Activated CD8-positive, alpha-beta T cell treated with anti-CD3 and anti-CD28 coated beads for 36 hours (primary cell): ENCODE results near the gene FUBP3. TPM values are rescaled to one million over a fixed set of nuclear protein-coding genes. Genes with fewer than 3 reads are reported as not detected.

Experiments used
- ATAC-seq: fragments of 200-7000 bp; cut with Tn5 transposase; one replicate; pipeline ENCODE4 v1.10.0; 2021; ENCODE audit warnings: mild to moderate bottlenecking, moderate library complexity
- CTCF ChIA-PET: fragments of 350-600 bp; sonication (Branson Sonifier 250); formaldehyde crosslinking; loops from one replicate; lab custom pipeline; 2021; ENCODE audit warnings: antibody characterized with exemption; lab: Charles Lee
- POLR2A ChIA-PET: fragments of 350-600 bp; sonication (Branson Sonifier 250); formaldehyde crosslinking; loops from one replicate; lab custom pipeline; 2021; ENCODE audit warnings: antibody characterized with exemption; lab: Charles Lee
- DNase-seq: peaks from one replicate; pipeline ENCODE4 v3.0.0-alpha.2; 2020
- H3K27ac Mint-ChIP-seq: one replicate; pipeline ENCODE4 v1.8.0; 2021; ENCODE audit warnings: mild to moderate bottlenecking, mixed read lengths
- H3K27me3 Mint-ChIP-seq: one replicate; pipeline ENCODE4 v1.8.0; 2021; ENCODE audit warnings: mixed read lengths
- H3K36me3 Mint-ChIP-seq: one replicate; pipeline ENCODE4 v1.8.0; 2021; ENCODE audit warnings: low read depth, mixed read lengths
- H3K4me1 Mint-ChIP-seq: one replicate; pipeline ENCODE4 v1.8.0; 2021; ENCODE audit warnings: low read depth, mixed read lengths
- H3K4me3 Mint-ChIP-seq: one replicate; pipeline ENCODE4 v1.8.0; 2021; ENCODE audit warnings: mild to moderate bottlenecking, moderate library complexity, mixed read lengths
- H3K9me3 Mint-ChIP-seq: one replicate; pipeline ENCODE4 v1.8.0; 2021; ENCODE audit warnings: mixed read lengths
- CTCF ChIP-seq: fragments of 200-600 bp; IDR thresholded peaks from one replicate; pipeline ENCODE4 v1.8.0; 2022; ENCODE audit warnings: antibody characterized with exemption, mild to moderate bottlenecking
- intact Hi-C: fragments of 100-400 bp; cut with micrococcal nuclease; formaldehyde crosslinking; loops from one replicate; pipeline ENCODE4 v1.10.0; 2022
- total RNA-seq, 2 experiments: library from RNA; stranded (reverse); gene quantifications; one replicate each; pipeline ENCODE4 v1.2.3, GENCODE V29; 2021

The FUBP3 gene
- total RNA-seq, 2 experiments from 2014 or later, result 32.9 to 42.9 TPM

GRCh38 chr9:130664251-130665028, 85.1 kb downstream of the FUBP3 start, which contains the start of gene PRDM12:
PRDM12 (plus strand) TSS chr9:130664594; CDS start chr9:130664654, 60 bp downstream.
- no peak within 1 kb of the TSS for H3K4me3 Mint-ChIP-seq

GRCh38 chr9:130665029-130665430, 85.7 kb downstream of the FUBP3 start:
- no peak for DNase-seq
- ChIA-PET POLR2A (interaction anchor here (1.4 kb wide), 1 partner anchor 17 kb away, joined by 3 read pairs; no protein-coding TSS in a partner anchor), CTCF (interaction anchor here (0.8 to 2.7 kb wide), 3 partner anchors 17 to 205 kb away, joined by 3 to 9 read pairs (median 3); no protein-coding TSS in a partner anchor)

More at GRCh38 chr9:130664251-130665028, 85.1 kb downstream of the FUBP3 start, which contains the start of gene PRDM12:
- Mint-ChIP-seq H3K36me3 (no peaks in the 10 kb centered on the region), H3K27ac (no peak within 1 kb of the TSS), H3K27me3 (peaks cover 62% of the 10 kb centered on the region), H3K4me1 (peaks cover 20% of the 10 kb centered on the region), H3K9me3 (no peaks in the 10 kb centered on the region)
- intact Hi-C loops, result no loop called here
- no peak for TF ChIP-seq CTCF
- ChIA-PET POLR2A (interaction anchor here (1.4 kb wide), 1 partner anchor 18 kb away, joined by 3 read pairs; no protein-coding TSS in a partner anchor), CTCF (interaction anchor here (0.8 to 2.7 kb wide), 2 partner anchors 18 to 20 kb away, joined by 3 to 9 read pairs; no protein-coding TSS in a partner anchor)
- DNase-seq (no peak), ATAC-seq (no peak)

GRCh38 chr9:130665431-130666392, 86.3 kb downstream of the FUBP3 start:
- peaks cover 58% of the 10 kb centered on the region for H3K27me3 Mint-ChIP-seq
- POLR2A ChIA-PET, result interaction anchor here (1.4 kb wide), 1 partner anchor 16 kb away, joined by 3 read pairs; no protein-coding TSS in a partner anchor
- no peak overlapping the region for H3K4me3 Mint-ChIP-seq
- H3K4me1 Mint-ChIP-seq, result peaks cover 18% of the 10 kb centered on the region
- no peaks in the 10 kb centered on the region for H3K9me3 Mint-ChIP-seq
- CTCF ChIA-PET, result interaction anchor here (0.8 to 2.7 kb wide), 3 partner anchors 16 to 205 kb away, joined by 3 to 9 read pairs (median 3); no protein-coding TSS in a partner anchor
- intact Hi-C loops, result no loop called here
- no peaks in the 10 kb centered on the region for H3K36me3 Mint-ChIP-seq
- ATAC-seq (peak; percentile 40), DNase-seq (peak; percentile 27)
- H3K27ac Mint-ChIP-seq, result no peak overlapping the region
- TF ChIP-seq CTCF, result no peak

More at GRCh38 chr9:130665029-130665430, 85.7 kb downstream of the FUBP3 start:
- Mint-ChIP-seq H3K36me3 (no peaks in the 10 kb centered on the region), H3K27me3 (peaks cover 59% of the 10 kb centered on the region), H3K27ac (no peak overlapping the region), H3K4me1 (peaks cover 18% of the 10 kb centered on the region), H3K4me3 (no peak overlapping the region), H3K9me3 (no peaks in the 10 kb centered on the region)
- intact Hi-C loops, result no loop called here
- no peak for ATAC-seq
- TF ChIP-seq CTCF, result no peak

- Mint-ChIP-seq H3K27me3 (peaks cover 55% of the 10 kb centered on the region), H3K9me3 (no peaks in the 10 kb centered on the region), H3K27ac (no peak overlapping the region), H3K4me1 (peaks cover 18% of the 10 kb centered on the region), H3K4me3 (no peak overlapping the region), H3K36me3 (no peaks in the 10 kb centered on the region)
- no peak for TF ChIP-seq CTCF
- ChIA-PET POLR2A (no interaction called here), CTCF (interaction anchor here (1.2 kb wide), 1 partner anchor 206 kb away, joined by 3 read pairs; no protein-coding TSS in a partner anchor)
- DNase-seq (no peak), ATAC-seq (no peak)
- intact Hi-C loops, result no loop called here
These were observed 87.2 kb downstream of the FUBP3 start for GRCh38 chr9:130666393-130667119.
